Measurements from ENCODE around the gene FAM131B. TPM values are rescaled to one million over a fixed set of nuclear protein-coding genes. Genes with fewer than 3 reads are reported as not detected.
A peak's percentile ranks its signal among the peaks of the same experiment; 100 is the strongest.

Gene FAM131B
- total RNA-seq, 1 donor from 2014 or later, result 3.1 TPM

- peaks cover 14% of the 10 kb centered on the region for H3K4me1 Mint-ChIP-seq (ENCODE audit: low read depth)
- H3K4me3 Mint-ChIP-seq (ENCODE audit: unreplicated experiment), result no peak overlapping the region
- H3K27ac Mint-ChIP-seq (ENCODE audit: unreplicated experiment), result no peak overlapping the region
- no peak for DNase-seq (ENCODE audit: low spot score)
- no peak for TF ChIP-seq CTCF (IDR thresholded peaks at IDR 0.05)
- peaks cover 7% of the 10 kb centered on the region for H3K27me3 Mint-ChIP-seq (ENCODE audit: low read depth)
- H3K36me3 Mint-ChIP-seq (ENCODE audit: low read depth), result peaks cover 6% of the 10 kb centered on the region
- H3K9me3 Mint-ChIP-seq (ENCODE audit: low read depth), result no peaks in the 10 kb centered on the region
Observed at GRCh38 chr7:143396625-143397556, 34.4 kb upstream of the FAM131B start.

- no peak overlapping the region for H3K4me3 Mint-ChIP-seq (ENCODE audit: unreplicated experiment)
- no peak for DNase-seq (ENCODE audit: low spot score)
- no peaks in the 10 kb centered on the region for H3K9me3 Mint-ChIP-seq (ENCODE audit: low read depth)
- peaks cover 6% of the 10 kb centered on the region for H3K27me3 Mint-ChIP-seq (ENCODE audit: low read depth)
- H3K27ac Mint-ChIP-seq (ENCODE audit: unreplicated experiment), result no peak overlapping the region
- TF ChIP-seq CTCF (IDR thresholded peaks at IDR 0.05), result no peak
- peaks cover 9% of the 10 kb centered on the region for H3K36me3 Mint-ChIP-seq (ENCODE audit: low read depth)
- H3K4me1 Mint-ChIP-seq (ENCODE audit: low read depth), result peaks cover 21% of the 10 kb centered on the region
Observed at GRCh38 chr7:143396182-143396581, 33.7 kb upstream of the FAM131B start.

GRCh38 chr7:143395187-143396149 lies 33.0 kb upstream of the FAM131B start:
- H3K27ac Mint-ChIP-seq (ENCODE audit: unreplicated experiment), result no peak overlapping the region
- peak; percentile 44 for TF ChIP-seq CTCF (IDR thresholded peaks at IDR 0.05)
- no peak for DNase-seq (ENCODE audit: low spot score)
- H3K4me3 Mint-ChIP-seq (ENCODE audit: unreplicated experiment), result no peak overlapping the region
- peaks cover 10% of the 10 kb centered on the region for H3K36me3 Mint-ChIP-seq (ENCODE audit: low read depth)
- H3K4me1 Mint-ChIP-seq (ENCODE audit: low read depth), result peaks cover 27% of the 10 kb centered on the region
- H3K27me3 Mint-ChIP-seq (ENCODE audit: low read depth), result no peaks in the 10 kb centered on the region
- no peaks in the 10 kb centered on the region for H3K9me3 Mint-ChIP-seq (ENCODE audit: low read depth)

GRCh38 chr7:143394777-143395176 lies 32.3 kb upstream of the FAM131B start:
- no peaks in the 10 kb centered on the region for H3K27me3 Mint-ChIP-seq (ENCODE audit: low read depth)
- peaks cover 34% of the 10 kb centered on the region for H3K4me1 Mint-ChIP-seq (ENCODE audit: low read depth)
- no peak for DNase-seq (ENCODE audit: low spot score)
- H3K36me3 Mint-ChIP-seq (ENCODE audit: low read depth), result peaks cover 17% of the 10 kb centered on the region
- H3K4me3 Mint-ChIP-seq (ENCODE audit: unreplicated experiment), result no peak overlapping the region
- no peak overlapping the region for H3K27ac Mint-ChIP-seq (ENCODE audit: unreplicated experiment)
- H3K9me3 Mint-ChIP-seq (ENCODE audit: low read depth), result no peaks in the 10 kb centered on the region
- TF ChIP-seq CTCF (IDR thresholded peaks at IDR 0.05), result no peak

- no peaks in the 10 kb centered on the region for H3K9me3 Mint-ChIP-seq (ENCODE audit: low read depth)
- peaks cover 24% of the 10 kb centered on the region for H3K36me3 Mint-ChIP-seq (ENCODE audit: low read depth)
- H3K27me3 Mint-ChIP-seq (ENCODE audit: low read depth), result no peaks in the 10 kb centered on the region
- no peak for TF ChIP-seq CTCF (IDR thresholded peaks at IDR 0.05)
- no peak overlapping the region for H3K4me3 Mint-ChIP-seq (ENCODE audit: unreplicated experiment)
- DNase-seq (ENCODE audit: low spot score), result no peak
- H3K27ac Mint-ChIP-seq (ENCODE audit: unreplicated experiment), result no peak overlapping the region
- peaks cover 41% of the 10 kb centered on the region for H3K4me1 Mint-ChIP-seq (ENCODE audit: low read depth)
Observed at GRCh38 chr7:143394068-143394467, 31.6 kb upstream of the FAM131B start.
